ENCODE measurements around the gene ANTKMT.

The ANTKMT gene

DNA sequence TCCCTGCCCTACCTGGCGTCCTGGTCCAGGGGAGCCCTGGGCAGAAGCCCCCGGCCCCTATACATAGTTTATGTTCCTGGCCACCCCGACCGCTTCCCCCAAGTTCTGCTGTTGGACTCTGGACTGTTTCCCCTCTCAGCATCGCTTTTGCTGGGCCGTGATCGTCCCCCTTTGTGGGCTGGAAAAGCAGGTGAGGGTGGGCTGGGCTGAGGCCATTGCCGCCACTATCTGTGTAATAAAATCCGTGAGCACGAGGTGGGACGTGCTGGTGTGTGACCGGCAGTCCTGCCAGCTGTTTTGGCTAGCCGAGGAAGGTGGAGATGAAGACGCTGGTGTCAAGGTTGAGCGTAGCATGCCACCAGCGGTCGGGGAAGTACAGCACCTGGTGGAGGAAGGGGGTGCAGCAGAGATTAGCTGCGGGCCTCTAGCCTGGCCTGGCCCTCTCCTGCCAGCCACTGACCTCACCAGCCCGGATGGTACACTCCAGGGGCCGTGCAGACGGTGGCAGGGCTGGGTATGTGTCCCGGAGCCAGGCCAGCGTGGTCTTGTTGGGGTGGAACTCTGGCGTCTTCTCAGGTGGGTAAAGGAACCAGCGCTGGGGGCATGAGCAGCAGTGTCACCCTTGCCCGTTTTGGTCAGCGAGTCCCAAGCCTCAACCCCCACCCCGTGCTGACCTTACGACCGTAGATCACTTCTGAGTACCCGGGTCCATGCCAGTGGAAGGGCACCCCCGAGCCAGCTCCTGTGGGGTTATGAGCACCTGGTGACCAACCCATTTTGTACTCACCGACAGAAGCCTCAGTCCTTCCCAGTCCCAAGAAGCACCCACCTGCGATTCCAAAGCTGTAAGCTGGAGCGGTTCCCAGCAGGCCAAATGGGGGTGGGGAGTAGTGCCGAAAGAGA, 38.2 kb upstream of the ANTKMT start:
- TF ChIP-seq CTCF (IDR thresholded peaks at IDR 0.05; ENCODE audit: extremely low read depth, insufficient read depth, missing control alignments) = no peak
- no peak for DNase-seq (ENCODE audit: low spot score)
- in situ Hi-C loops (cut with MboI; ENCODE audit: low pct_unique_long_range_greater_than_20kb, low sequenced_read_pairs, unreplicated experiment) = no loop called here

GRCh38 chr16:683396-684070, 37.4 kb upstream of the ANTKMT start:
- TF ChIP-seq CTCF (IDR thresholded peaks at IDR 0.05; ENCODE audit: extremely low read depth, insufficient read depth, missing control alignments) = no peak
- in situ Hi-C loops (cut with MboI; ENCODE audit: low pct_unique_long_range_greater_than_20kb, low sequenced_read_pairs, unreplicated experiment) = no loop called here

DNA sequence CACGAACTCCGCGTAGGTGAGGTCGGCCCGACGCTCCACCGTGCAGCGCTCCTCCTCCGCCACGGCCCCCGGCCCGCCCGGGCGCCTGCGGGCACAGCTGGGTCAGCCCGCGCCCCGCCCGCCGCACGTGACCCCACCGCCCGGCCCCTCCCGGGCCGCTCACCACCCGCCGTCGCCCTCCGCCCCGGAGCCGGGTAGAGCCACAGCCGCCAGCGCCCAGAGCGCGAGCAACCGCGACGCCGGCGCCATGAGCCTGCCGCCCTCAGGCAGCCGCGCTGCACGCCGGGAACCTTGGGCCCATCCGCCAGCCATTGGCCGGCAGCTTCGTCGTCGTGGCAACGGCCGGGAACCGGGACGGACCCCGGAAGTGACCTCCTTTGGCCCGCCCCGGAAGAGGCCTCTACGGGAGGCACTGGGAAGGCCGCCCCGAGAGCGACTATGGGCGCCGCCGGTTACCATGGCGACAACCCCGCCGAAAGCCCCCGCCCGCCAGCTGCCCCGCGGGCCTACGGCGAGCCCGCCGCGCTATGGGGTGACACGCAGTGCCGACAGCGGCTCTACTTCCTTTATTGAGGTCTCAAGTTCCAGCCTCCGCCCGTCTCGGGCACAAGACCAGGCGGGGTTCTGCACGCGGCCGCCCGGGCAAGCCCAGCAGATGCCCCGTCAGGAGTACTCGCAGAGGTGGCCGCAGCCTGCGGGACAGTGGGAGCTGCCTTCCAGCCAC, 36.7 kb upstream of the ANTKMT start, which contains the start of gene JMJD8:
Gene JMJD8 (minus strand): TSS at position 264 of the 724 bp plus-strand sequence. CDS start 15 bp downstream, at position 249.
- peak; percentile 99 for DNase-seq (ENCODE audit: low spot score)
- in situ Hi-C loops (cut with MboI; ENCODE audit: low pct_unique_long_range_greater_than_20kb, low sequenced_read_pairs, unreplicated experiment) = no loop called here

More at GRCh38 chr16:683396-684070, 37.4 kb upstream of the ANTKMT start:
- DNase-seq (ENCODE audit: low spot score) = no peak

DNA sequence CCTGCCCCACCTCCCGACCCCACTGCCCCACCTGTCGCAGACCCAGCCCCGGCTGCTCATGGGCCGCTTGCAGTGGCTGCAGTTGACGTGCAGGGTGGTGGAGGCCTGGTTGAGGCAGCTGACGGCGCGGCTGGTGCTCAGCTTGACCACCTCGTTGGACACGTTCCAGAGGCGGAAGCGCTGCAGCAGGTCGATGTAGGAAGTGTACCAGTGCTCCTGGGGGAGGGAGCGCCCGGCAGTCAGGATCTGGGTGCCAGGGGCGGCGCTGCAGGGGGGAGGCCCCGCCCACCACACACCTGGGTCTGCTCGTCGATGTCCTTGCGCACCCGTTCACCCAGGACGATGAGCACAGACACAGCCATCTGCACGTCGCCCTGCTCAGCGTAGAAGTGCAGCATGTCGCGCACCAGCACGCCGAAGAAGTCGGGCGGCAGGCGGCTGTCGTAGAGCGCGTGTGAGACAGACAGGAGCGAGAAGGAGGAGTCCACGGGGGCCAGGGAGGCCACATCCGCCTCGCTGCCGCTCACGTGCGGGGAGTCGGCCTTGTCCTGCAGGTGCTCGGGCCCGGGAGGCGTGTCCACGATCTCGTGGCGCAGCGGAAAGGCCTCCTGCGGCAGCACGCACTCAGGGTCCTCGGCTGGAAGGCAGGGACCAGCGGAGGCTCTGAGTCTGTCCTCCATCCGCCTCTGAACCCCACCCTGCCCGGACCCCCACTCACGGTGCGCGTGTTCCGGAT, 35.8 kb upstream of the ANTKMT start:
- TF ChIP-seq CTCF (IDR thresholded peaks at IDR 0.05; ENCODE audit: extremely low read depth, insufficient read depth, missing control alignments) = no peak
- DNase-seq (ENCODE audit: low spot score) = no peak
- in situ Hi-C loops (cut with MboI; ENCODE audit: low pct_unique_long_range_greater_than_20kb, low sequenced_read_pairs, unreplicated experiment) = no loop called here

More for the DNA sequence above, 36.7 kb upstream of the ANTKMT start, which contains the start of gene JMJD8:
- TF ChIP-seq CTCF (IDR thresholded peaks at IDR 0.05; ENCODE audit: extremely low read depth, insufficient read depth, missing control alignments) = no peak

DNA sequence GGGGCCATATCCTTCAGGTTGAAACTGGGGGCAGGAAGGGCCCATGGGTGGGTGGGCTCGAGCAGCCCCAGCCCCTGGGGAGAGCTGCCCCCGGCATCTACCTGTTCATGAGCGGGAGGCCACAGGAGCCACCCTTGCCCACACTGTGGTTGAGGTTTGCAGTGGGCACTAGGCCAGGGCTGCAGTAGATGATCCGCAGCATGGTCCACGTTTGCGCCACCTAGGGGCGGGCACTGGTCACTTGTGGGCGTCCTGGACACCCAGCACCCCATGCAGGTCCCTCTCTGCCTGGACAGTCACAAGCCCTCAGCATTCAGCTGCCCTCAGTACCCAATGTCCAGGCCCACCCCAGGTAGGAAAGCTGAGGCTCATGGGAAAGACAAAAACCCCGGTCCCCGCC, 35.0 kb upstream of the ANTKMT start:
- in situ Hi-C loops (cut with MboI; ENCODE audit: low pct_unique_long_range_greater_than_20kb, low sequenced_read_pairs, unreplicated experiment) = no loop called here
- no peak for DNase-seq (ENCODE audit: low spot score)

More for the DNA sequence above, 35.0 kb upstream of the ANTKMT start:
- peak; percentile 42 for TF ChIP-seq CTCF (IDR thresholded peaks at IDR 0.05; ENCODE audit: extremely low read depth, insufficient read depth, missing control alignments)
